GF-D8 (cell line): Measurements from ENCODE around the gene TBC1D16.

Experiments used
- DNase-seq: peaks from one replicate; lab custom pipeline; 2025; lab: John Stamatoyannopoulos, UW

TBC1D16 gene

DNA sequence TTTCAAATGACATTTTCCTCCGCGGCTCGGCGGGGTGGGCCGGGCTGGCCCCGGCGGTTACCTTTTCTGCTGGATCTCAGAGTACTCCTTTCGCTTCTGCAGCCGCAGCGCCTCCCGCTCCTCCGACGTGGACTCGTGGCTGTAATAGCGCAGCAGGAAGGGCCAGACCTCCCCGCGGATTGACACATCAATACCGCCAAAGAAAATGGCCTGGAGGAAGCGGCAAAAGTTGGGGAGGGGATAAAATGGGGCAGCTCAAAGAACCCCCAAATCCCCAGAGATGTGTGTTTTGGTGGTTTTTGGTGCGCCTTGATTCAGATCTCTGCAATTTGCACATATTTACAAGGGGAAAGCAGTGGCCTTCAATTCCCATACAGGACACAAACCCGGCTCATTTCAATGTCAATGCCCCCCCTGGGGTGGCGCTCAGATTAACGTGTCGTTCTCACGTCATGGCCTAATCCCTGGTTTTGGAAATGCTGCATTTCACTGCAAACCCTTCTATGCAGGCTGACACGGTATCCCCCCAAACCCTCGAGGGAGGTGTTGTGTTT is 85.9 kb downstream of the TBC1D16 start:
- no peak for DNase-seq

DNA sequence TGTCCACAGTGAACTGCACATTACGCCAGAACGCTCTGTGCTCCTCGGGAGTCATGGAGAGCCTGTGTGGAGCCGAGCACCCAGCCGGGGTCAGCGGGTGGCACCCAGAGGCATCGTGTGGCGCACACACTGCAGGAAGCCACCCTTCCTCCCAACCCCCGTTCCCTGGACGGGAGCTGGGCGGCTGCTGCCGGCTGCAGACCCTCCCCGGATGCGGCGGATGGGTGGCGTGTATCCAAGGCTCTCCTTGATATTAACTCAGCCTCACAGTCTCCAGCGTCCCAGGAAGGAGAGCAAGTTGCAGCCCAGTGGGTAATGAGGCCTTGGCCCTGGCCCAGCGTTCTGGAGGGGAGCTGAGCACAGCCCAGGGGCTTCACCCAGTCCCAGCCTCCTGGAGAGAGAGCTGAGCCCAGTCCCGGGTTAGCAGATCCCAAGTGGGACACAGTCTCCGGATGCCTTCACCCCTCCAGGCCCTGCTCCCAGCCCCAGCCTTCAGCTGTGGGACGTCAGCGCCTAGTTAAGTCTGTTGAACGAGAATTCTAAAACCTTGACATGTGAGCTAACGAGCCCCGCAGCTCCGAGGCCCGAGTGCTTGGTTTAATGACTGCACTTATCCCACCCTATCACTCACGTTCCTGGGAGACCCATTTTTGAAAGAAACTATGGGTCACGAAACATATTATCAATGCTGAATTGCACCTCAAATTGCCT is 86.6 kb downstream of the TBC1D16 start:
- no peak for DNase-seq

DNA sequence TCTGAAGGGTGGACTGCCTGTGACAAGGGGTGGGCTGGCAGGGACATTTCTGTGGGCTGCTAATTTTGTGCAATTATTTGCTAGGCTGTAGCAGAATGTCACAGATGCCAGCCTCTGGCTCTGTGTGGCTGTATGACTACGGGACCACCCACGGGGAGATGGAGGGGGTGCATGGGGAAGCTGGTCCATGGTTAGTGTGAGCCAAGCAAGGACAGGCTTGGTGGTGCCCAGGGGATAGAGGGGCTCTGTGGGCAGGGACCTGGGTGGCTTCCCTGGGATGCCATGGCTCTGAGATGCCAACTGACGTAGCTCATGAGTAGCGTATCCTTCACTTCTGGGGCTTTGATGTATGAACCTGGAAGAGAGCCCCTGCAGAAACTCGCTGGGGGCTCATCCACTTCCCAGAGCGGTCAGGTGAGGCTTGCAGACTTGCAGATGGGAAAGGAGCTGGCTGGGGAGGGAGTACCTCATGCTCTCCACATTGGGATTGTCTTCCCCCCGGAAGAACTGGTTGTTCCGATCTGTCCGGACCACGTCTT is 87.2 kb downstream of the TBC1D16 start:
- DNase-seq = no peak

DNA sequence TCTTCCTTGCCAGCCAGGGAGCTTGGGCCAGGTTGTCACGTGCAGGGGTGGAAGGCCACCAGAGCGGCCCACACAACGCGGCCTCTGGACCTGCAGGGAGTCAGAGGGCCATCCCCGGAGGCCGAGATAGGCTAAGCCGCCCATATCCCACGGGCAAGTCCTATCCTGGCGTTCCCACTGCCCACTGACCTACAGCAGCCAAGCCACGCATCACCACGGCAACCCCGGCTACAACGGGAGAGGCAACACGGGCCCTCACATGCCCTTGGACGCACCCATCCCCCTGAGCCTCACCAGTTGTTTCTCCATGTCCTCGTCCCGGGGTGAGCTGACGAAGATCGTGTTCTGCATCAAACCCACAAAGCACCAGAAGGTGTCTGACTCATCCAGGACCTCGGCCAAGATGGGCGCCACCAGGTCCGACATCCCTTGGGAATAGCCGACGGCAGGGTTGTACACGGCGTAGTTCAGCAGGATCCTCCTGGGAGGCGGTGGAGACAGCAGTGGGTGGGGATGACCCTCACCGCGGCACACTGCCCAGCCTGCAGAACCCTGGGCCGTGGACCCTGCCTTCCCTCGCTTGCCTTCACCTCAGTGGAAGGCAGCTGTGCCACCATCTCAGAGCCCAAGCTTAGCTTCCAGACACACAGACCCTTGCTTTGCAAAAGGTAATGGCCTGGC is 88.2 kb downstream of the TBC1D16 start:
- DNase-seq = no peak

DNA sequence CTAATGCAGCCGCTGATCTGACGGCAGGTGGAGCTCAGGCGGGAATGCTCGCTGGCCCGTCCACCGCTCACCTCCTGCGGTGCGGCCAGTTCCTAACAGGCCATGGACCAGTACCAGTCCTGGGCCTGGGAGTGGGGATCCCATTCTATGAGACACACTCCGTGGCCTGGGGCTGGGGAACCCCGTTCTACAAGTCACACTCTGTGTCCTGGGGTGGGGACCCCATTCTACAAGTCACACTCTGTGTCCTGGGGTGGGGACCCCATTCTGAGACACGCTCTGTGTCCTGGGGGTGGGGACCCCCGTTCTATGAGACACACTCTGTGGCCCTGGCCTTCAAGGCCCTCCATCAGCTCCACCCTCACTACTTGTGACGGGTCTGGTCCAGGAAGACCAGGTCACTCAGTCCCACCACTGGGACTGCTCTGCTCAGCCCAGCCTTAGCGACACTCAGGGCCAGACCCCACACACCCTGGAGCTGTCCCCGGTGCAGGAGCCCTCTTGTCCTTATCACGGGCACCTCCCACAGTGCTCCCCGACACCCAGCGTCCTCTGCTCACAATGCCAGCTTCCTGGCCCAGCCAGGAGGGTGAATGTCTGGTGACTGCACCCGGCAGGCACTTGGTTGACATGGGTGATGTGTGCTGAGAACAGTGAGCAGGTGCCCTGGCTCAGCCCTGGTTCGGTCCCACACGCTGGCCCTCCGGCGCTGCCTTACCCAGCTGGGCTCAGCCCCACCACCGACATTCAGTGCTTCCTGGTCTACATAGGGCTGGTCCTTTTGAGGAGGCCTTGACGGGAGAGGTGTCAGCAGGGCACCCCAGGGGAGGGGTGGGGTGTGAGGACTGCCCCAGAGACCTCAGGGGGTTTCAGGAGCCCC is 89.1 kb downstream of the TBC1D16 start:
- DNase-seq = no peak

DNA sequence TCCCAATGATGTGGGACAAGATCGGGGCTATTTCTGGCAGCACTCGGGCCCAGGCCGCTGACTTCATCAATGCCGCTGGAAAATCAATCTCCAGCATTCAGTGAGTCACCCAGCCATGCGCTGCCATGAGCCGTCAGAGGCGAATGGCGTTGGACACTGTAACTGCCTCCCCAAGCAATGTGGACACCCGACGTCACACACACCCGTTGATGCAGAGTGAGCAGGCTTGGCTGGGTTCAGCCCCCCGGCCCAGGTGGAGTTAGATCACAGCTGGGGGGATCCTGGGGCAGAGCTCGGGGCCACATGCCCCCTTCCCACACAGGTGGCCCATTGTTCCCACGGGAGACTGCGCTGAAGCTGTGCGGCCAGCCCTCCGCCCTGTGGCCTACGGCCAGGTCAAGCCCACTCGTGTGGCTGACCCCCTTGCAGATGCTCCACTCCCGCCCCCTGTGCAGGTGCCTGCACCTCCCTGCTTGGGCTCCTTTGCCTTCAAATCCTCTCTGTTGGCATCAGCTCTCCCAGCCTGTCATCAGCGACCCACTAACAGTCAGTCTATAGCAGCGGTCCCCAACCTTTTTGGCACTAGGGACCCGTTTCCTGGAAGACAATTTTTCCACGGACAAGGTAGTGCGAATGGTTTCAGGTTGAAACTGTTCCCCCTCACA is 89.9 kb downstream of the TBC1D16 start:
- DNase-seq = no peak

DNA sequence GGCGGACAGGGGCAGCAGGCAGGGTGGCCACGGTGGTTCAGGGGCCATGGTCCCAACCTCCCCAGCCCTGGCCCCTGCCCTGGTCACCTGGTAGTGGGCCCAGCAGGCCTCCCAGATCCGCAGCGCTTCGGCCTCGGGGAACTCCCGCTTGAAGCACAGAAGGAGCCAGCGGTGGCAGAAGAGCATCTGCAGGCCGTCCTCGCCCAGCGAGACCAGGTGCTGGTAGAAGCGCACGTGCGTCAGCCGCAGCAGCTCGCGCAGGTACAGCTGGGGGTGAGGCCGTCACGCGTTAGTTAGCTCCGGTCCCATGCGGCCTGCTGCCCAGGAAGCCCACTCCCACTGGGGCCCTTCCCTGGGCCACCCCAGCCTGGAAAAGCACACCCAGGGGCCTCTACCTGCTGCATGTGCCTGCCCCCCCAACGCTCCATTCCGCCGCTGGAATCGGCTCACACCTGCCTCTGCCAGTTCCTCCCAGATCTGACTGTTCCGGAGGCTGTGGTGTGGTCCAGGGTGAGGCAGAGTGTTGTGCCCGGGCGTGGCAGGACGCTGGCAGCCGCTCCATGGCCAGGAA is 90.8 kb downstream of the TBC1D16 start:
- no peak for DNase-seq

DNA sequence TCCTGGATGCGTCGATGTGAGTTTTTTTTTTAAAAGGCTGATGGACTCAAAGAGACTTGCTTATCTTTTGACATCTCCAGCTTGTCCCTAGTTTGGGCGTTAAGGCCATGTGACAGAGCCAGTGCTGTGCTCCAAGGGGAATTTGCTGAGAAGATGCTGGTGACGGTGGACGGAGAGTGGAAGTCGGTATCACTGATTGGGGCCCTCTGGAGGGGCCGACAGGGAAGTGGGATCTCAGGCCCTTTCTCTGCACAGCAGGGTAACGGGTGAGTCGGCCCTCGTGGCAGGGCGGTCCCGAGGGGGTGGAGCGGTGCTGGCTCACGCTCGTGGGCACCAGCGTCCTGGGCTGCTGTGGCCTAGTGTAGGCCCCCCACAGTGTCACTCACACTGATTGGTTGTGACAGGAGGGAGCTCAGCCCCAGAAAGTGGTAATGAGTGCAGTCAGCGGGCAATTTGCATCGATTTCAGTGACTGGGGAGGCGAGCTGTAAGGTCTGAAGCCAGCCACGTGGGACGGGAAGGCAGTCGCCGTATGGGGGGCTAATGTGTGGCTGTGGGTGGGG is 91.3 kb downstream of the TBC1D16 start:
- no peak for DNase-seq

DNA sequence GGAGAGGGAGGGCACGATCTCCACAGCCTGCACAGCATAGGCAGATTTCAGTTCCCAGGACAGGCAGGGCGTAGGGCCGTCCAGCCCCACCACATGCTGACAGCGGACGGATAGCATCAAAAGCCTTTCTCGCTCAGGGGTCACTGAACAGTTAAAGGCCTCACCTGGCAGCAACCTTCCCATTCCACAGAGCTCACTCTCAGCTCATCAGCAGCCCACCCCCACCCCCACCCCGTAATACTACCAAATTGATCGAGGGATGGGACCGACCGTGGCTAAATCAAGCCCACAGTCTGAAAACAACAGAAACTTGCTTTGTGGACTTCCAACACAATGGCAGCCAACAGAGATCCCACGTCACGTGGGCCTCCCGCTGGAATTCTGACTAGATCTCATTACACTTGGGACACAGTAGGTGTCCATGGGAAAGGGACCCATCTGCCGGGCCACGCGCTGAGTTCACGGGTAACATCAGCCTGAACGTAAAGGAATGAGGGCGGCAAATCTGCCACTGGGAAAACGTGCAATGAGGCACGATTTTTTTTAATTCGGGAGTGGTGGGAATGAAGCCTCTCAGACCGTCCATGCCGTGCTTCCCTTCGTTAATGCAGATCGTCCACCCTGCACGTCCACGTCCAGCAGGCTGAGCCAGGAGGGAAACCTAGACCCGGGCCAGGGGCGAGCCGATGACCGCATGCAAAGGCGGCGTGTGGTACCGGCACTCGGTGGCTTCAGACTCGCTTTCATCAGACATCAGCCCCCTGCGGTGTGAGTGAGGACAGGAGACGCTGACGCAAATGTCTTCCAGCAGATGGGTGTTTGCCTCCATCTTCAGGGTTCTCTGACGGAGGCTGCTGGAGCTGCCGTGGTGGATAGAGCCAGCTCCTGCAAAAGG is 92.1 kb downstream of the TBC1D16 start:
- no peak for DNase-seq

DNA sequence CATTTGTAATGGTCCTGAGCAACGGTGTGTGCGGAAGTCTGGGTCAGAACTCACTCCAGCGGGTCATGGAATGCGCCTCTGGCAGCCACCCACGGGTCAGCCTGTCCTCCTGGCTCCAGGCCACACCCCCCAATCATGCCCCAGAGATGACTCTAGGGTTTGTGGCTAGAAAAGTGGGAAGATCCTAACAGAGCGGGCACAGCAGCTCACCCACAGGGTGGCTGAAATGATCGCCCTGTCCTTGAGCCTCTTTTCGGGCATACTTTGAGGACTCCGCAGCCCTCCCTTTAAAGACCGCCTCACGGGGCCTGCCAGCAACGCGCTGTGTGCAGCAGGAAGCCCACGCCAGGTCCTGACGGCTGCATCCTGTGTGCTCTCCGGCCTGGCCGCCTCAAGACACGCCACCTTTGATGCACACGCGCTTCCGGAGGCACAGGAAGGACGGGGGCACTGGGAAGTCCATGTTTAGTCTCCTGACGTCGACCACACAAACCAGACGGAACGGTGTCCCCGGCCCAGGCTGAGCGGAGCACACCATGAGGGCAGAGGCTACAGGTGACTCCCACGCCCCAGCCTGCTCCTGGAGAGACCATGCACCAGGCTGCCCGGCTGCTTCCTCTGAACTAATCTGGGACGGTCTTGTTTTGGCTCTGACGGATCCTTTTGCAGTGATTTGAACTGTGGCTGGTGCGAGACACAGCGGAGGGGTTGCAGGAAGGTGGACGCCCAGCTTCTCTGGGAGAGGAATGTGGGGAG is 92.9 kb downstream of the TBC1D16 start:
- DNase-seq = peak; percentile 21

DNA sequence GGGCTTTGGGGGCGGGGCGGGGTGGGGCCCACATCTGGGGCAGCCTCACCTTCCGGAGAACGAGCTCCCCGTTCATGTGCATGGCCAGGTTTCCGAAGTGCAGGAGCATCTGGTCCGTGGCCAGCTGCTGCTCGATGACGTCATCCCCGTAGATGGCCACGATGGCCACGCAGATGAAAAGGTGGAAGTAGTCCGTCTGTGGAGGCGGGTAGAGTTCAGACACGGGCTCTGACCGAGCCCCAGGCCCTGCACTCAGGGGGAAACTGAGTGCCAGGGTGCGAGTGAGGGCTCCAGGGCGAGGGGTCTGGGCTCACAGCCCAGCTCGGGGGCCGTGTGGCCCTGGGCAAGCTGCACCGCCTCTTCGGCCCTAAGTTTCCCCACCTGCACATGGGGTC is 93.7 kb downstream of the TBC1D16 start:
- DNase-seq = no peak

DNA sequence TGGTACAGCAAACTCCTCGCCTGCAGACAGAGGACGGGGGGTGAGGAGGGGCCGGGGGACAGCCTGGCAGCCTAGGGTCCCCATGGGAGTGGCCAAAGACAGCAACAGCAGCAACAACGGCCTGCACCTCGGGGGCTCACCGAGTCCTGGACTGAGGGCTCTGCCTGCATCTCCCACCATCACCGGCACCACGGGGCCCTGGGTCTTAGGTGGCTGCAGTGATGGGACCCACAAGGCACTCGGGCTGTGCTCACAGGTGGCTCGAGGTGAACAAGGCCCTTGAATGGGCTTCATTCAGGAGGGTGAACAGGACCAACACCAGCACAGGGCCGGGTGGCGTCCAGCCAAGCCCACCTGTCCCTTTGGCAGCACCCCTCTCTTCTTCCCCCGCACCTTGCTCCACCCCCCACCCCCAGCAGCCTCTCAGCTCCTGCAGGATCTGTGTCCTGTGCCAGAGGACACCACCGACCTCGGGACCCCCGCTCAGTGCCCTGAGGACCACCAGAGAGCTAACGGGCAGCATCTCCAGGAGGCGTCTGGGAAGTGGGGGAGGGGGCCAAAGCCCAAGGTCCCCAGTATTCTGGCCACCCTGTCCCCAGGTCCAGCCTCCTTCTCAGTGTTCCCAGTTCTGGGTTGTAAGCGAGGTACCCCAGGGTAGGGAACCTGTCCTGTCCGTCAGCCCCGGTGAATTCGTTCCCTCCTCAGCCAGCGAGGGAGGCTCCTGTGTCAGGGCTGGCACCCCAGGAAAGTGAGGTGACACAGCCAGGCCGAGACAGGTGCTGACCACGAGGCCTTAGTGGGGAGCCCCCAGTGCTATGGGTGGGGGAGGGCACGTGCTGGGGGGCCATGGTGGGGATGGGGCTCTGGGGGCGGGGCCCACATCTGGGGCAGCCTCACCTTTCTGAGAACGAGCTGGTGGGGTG is 94.3 kb downstream of the TBC1D16 start:
- no peak for DNase-seq

DNA sequence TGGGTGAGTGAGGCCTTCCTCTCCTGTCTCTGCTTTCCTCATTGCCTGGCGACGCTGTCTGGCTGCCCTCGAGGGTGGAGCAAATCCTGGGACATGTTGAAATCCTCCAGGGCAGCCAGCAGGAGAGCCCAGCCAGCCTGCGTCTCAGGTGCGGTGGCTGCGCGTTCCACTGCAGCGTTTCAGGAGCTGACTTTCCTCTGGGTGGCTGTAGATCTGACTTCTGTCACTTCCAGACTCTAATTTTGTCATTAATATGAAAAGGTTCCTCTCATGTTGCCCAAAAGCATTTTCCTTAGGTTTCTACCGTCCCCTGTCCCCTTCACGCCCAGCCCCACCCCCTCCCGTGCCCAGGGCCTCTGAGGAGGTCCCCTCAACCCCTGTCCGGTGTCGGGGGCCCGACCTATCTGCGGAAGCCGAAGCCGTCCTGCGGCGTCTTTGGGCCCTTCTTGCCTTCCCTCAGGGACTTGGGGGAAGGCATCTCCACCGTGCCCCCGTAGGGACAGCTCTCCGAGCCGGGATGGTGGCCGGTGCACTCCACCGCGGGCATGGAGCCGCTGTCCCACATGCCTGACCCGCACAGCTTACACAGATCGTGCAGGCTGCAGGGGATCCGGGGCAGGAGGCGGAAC is 95.1 kb downstream of the TBC1D16 start:
- DNase-seq = no peak

DNA sequence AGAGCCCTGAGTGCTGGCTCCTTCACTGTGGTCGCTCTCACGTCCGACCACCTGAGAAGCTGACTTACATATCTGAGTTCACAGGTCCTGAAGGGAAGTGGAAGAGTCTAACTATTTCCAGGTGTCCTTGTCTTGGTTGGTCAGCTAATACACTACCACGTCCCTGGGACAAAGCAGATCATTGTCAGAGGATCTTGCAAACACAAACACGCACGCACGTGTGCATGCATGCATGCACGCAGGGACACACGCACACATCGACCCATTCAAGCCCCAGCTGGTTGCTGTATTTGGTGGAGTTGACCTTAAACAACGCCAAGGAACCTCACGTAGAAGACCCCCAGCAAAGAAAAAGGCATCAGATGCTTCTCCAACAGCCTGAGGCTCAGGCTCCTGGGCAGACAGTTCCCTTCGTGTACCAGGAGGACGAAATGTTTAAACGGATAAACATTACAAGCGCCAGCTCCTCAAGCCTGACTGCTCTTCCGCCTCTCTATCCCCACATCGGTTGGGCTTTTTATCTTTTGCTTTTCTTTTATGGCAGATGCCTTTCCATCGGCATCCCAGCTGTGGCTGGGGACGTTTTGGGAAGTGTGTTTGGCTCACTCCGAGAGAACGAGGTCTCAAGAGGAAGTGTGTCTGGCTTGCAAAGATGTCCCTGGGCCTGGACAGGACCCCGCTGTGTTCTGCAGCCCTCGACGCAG is 95.8 kb downstream of the TBC1D16 start:
- DNase-seq = no peak

DNA sequence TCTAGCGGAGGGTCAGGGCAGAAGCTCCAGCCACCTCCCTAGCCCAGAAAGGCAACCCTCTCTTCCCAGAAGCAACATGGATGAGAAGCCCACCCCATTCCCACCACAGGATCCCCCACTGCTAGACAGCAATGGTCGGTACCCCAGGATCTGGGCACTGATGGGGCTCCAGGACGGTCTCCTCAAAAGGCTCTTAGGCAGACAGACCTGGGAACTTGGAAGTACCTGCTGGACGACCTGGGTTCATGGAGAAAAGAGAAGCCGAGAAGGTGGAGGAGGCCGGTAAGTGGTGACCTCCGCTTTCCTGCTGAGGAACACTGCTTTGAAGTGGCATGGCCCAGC is 96.6 kb downstream of the TBC1D16 start:
- DNase-seq = no peak

DNA sequence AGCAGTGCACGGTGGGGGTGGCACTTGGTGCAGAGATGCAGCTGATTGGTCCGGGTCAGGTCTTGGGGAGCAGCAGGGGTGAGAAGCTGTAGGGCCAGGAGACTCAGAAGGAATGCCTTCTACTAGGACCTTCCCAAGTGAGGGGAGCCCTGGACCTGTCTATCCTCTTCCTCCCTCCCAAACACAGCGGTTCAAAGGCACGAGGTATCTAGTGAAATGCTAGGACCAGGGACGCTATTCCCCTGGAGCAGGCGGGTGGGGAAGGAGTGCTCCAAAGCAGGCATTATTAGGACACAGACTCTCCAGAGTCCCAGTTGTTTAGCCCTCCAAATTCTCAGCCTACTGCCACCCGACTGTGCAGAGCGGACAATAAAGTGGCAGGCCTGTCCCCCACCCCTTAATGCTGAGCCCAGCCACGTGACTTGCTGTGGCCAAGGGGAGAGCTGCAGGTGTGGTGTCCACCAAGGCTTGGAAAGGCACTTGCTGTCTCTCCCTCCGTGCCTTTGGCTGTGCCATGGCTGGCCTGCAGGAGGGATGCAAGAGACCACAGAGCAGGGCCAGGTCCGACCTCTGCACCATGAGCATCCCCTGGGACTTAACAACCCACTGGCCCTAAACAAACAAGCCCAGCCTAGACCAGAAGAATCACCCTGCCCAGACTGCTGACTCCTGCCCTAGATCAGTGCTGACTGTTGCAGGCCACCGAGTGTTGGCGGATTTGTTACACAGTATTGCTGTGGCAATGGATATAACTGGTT is 97.2 kb downstream of the TBC1D16 start:
- DNase-seq = no peak
